Smooth muscle cell (in vitro differentiated cells): Measurements from ENCODE around the gene TSEN54. TPM values are rescaled to one million over a fixed set of nuclear protein-coding genes. Genes with fewer than 3 reads are reported as not detected.

Experiments used
- DNase-seq: peaks from one replicate; lab custom pipeline; 2025; ENCODE audit not compliant: unreplicated experiment; lab: John Stamatoyannopoulos, UW
- H2AFZ ChIP-seq: fragments of 200-600 bp; sonication (generic); 2 replicates; pipeline ENCODE4 v1.6.0; 2016; ENCODE audit warnings: antibody characterized with exemption, low read depth, mild to moderate bottlenecking
- H3F3A ChIP-seq: fragments of 200-600 bp; sonication (generic); 2 replicates; pipeline ENCODE4 v1.6.0; 2017; ENCODE audit warnings: antibody characterized with exemption, low read depth
- H3K27ac ChIP-seq: fragments of 200-600 bp; sonication (generic); 2 replicates; pipeline ENCODE4 v1.5.1; 2016; ENCODE audit warnings: low read depth, mild to moderate bottlenecking
- H3K27me3 ChIP-seq: fragments of 200-600 bp; sonication (generic); 2 replicates; pipeline ENCODE4 v1.6.1; 2016; ENCODE audit warnings: low read depth, mild to moderate bottlenecking
- H3K36me3 ChIP-seq: fragments of 200-600 bp; sonication (generic); 2 replicates; pipeline ENCODE4 v1.5.1; 2016; ENCODE audit warnings: low read depth
- H3K4me1 ChIP-seq: fragments of 200-600 bp; sonication (generic); 2 replicates; pipeline ENCODE4 v1.5.1; 2016; ENCODE audit warnings: low read depth
- H3K4me2 ChIP-seq: fragments of 200-600 bp; sonication (generic); 2 replicates; pipeline ENCODE4 v1.6.0; 2016; ENCODE audit warnings: mild to moderate bottlenecking
- H3K4me3 ChIP-seq: fragments of 200-600 bp; sonication (generic); 2 replicates; pipeline ENCODE4 v1.5.1; 2016; ENCODE audit warnings: mild to moderate bottlenecking
- H3K79me2 ChIP-seq: fragments of 200-600 bp; sonication (generic); 2 replicates; pipeline ENCODE4 v1.6.0; 2016; ENCODE audit warnings: low read depth, mild to moderate bottlenecking
- H3K9ac ChIP-seq: fragments of 200-600 bp; sonication (generic); 2 replicates; pipeline ENCODE4 v1.6.0; 2016; ENCODE audit warnings: low read depth
- H3K9me3 ChIP-seq: fragments of 200-600 bp; sonication (generic); replicated peaks from 2 replicates; pipeline ENCODE4 v1.5.1; 2016; ENCODE audit warnings: low read depth
- H4K20me1 ChIP-seq: fragments of 200-600 bp; sonication (generic); 2 replicates; pipeline ENCODE4 v1.6.0; 2016; ENCODE audit warnings: low read depth
- WGBS: methylation state at CpG from one replicate; pipeline ENCODE4 v1.1.7; 2016; ENCODE audit warnings: low lambda C conversion rate; 5-methylcytosine and 5-hydroxymethylcytosine counted together
- polyA plus RNA-seq: library from polyadenylated mRNA; unstranded; fragments of >200 nt; fragmentation: Nextera tagmentation; extraction: Ambion mirVana; gene quantifications from 2 replicates; pipeline ENCODE4 v1.2.1, GENCODE V29; 2016
- total RNA-seq: library from RNA; depleted of rRNA; stranded (reverse); fragments of >200 nt; gene quantifications from 2 replicates; pipeline ENCODE4 v1.2.3, GENCODE V29; 2014
- TF ChIP-seq, protein P1 (sequence below): fragments of 200-600 bp; sonication (generic); IDR thresholded peaks from 2 replicates; pipeline ENCODE4 v1.5.1; 2017; ENCODE audit warnings: borderline replicate concordance, mild to moderate bottlenecking, antibody characterized with exemption; ENCODE audit not compliant: insufficient read depth, poor library complexity, severe bottlenecking

TSEN54 gene
- total and polyA plus RNA-seq, 2 experiments from 2014 or later, result 15.1 TPM

DNA sequence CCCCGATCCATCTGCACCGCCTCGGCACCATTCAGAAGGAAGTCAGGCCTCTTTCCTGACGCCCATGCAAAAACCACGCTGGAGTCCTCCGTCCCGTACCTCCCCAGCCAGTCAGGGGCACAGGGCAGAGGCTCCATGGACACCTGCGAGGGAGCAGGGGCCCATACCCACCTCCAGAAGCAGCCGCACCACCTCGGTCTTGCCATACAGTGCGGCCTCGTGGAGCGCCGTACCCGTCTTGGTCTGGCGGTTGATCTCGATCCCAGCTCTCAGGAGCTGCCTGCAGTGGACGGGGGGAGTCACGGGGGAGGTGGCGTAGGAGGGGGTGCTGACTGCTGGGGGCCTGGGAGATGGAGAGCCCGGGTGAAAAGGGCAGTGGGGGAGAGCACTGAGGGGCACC is 10.2 kb upstream of the TSEN54 start:
- 98% methylated on average over 21 of the region's 21 CpGs for WGBS

DNA sequence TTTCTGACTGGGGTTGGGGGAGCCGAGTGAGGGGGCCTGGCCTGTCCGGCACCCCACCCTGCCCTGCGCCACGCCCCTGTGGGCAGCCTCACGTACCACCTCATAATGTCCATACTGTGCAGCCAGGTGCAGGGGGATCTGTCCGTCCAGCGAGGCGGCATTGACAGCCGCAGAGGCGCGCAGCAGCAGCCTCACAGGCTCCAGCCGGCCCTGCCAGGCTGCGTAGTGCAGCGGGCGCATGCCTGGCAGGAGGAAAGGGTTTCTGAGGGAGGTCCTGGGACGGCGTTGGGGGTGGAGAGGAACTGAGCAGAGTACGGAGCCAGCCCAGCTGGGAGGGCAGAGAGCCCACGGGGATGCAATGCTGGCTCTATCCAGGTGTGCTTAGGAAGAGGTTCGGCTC is 9.4 kb upstream of the TSEN54 start:
- H3K36me3 ChIP-seq, result no peaks in the 10 kb centered on the region
- no peak overlapping the region for H3K27ac ChIP-seq
- H3K4me2 ChIP-seq, result no peak overlapping the region
- H3K27me3 ChIP-seq, result no peaks in the 10 kb centered on the region
- H3K9ac ChIP-seq, result no peak overlapping the region
- H3K4me3 ChIP-seq, result no peak overlapping the region
- H4K20me1 ChIP-seq, result peaks cover 45% of the 10 kb centered on the region
- DNase-seq, result no peak
- TF ChIP-seq, protein P1, sequence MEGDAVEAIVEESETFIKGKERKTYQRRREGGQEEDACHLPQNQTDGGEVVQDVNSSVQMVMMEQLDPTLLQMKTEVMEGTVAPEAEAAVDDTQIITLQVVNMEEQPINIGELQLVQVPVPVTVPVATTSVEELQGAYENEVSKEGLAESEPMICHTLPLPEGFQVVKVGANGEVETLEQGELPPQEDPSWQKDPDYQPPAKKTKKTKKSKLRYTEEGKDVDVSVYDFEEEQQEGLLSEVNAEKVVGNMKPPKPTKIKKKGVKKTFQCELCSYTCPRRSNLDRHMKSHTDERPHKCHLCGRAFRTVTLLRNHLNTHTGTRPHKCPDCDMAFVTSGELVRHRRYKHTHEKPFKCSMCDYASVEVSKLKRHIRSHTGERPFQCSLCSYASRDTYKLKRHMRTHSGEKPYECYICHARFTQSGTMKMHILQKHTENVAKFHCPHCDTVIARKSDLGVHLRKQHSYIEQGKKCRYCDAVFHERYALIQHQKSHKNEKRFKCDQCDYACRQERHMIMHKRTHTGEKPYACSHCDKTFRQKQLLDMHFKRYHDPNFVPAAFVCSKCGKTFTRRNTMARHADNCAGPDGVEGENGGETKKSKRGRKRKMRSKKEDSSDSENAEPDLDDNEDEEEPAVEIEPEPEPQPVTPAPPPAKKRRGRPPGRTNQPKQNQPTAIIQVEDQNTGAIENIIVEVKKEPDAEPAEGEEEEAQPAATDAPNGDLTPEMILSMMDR, result no peak
- H3K79me2 ChIP-seq, result no peaks in the 10 kb centered on the region
- 97% methylated on average over 20 of the region's 20 CpGs for WGBS
- no peak overlapping the region for H2AFZ ChIP-seq
- no peaks in the 10 kb centered on the region for H3F3A ChIP-seq
- no peaks in the 10 kb centered on the region for H3K9me3 ChIP-seq
- no peaks in the 10 kb centered on the region for H3K4me1 ChIP-seq

More for the DNA sequence above, 10.2 kb upstream of the TSEN54 start:
- no peak overlapping the region for H3K27ac ChIP-seq
- H3K9me3 ChIP-seq, result no peaks in the 10 kb centered on the region
- DNase-seq, result no peak
- H3K36me3 ChIP-seq, result no peaks in the 10 kb centered on the region
- TF ChIP-seq, protein P1, result no peak
- H3F3A ChIP-seq, result no peaks in the 10 kb centered on the region
- H2AFZ ChIP-seq, result no peak overlapping the region
- H4K20me1 ChIP-seq, result peaks cover 38% of the 10 kb centered on the region
- H3K4me1 ChIP-seq, result no peaks in the 10 kb centered on the region
- H3K79me2 ChIP-seq, result no peaks in the 10 kb centered on the region
- no peak overlapping the region for H3K4me3 ChIP-seq
- no peaks in the 10 kb centered on the region for H3K27me3 ChIP-seq
- H3K9ac ChIP-seq, result no peak overlapping the region
- no peak overlapping the region for H3K4me2 ChIP-seq

DNA sequence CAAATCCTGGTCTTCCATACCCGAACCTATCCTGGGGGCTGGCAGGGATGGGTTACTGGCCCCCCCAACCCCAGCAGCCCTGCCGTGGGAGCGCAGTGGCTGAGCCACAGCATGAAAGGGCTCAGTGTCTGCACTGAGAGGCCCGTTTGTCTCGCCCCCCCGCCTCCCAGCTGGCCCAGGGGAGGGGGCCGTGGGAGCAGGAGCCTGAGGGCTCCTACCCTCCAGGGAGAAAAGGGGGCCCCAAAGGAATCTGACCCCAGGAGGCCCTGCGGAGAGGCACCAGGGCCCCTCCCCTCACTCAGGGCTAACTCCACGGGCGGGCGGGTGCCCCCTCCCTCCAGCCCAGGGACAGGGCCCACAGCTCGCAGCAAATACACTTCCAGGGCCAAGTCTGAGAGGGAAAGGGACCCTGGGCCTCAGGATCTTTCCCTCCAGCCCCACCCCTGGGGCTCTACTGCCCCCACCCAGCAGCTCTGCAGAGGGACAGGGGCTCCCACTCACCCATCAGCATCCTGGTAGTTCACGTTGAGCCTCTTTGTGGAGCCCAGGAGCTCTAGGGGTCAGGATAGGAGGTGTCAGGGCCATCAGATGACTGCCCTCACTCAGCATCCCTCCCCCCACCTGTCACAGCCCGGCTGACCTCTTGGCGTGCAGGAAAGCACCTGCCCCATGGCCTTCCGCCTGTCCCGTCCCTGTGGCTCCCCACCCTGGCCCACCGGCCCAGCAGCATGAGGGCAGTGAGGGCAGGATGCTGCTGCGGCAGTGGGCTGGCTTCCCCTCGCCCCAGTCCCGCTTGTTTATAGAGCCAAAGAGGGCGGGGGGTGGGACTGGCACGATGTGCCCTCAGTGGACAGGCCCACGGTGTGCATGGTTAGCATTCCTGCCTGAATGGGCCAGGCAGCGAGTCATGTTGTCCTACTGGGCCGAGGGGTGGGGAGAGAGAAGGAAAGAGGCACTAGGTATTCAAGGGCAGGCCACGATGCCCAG is 8.3 kb upstream of the TSEN54 start:
- no peak overlapping the region for H3K4me2 ChIP-seq
- DNase-seq, result no peak
- H4K20me1 ChIP-seq, result peaks cover 57% of the 10 kb centered on the region
- H3K4me1 ChIP-seq, result no peaks in the 10 kb centered on the region
- H3K4me3 ChIP-seq, result no peak overlapping the region
- 92% methylated on average over 23 of the region's 27 CpGs for WGBS
- H3K27ac ChIP-seq, result no peak overlapping the region
- H3K27me3 ChIP-seq, result no peaks in the 10 kb centered on the region
- H2AFZ ChIP-seq, result no peak overlapping the region
- no peak overlapping the region for H3K9ac ChIP-seq
- H3K36me3 ChIP-seq, result no peaks in the 10 kb centered on the region
- H3F3A ChIP-seq, result no peaks in the 10 kb centered on the region
- H3K9me3 ChIP-seq, result no peaks in the 10 kb centered on the region
- H3K79me2 ChIP-seq, result no peaks in the 10 kb centered on the region
- TF ChIP-seq, protein P1, result no peak

DNA sequence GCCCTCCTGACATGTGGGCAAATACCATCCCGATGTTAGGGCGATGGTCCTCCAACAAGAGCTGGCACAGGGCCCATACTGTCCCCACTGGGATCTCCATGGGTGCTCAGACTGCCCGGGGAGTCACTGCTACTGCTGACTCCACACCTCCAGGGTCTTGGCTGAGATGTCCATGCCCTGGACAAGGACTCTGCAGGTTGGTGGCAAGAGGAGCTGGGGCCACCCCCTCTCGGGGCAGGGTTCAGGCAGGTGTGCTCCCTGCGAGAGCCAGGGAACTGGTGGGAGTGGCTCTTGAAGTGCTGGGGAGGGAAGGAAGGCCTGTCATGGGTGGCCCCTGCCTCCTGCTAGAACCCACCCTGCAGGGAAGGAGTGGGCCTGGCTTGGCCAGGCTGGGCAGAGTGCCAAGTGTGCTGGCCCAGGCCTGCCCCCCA is 7.4 kb upstream of the TSEN54 start:
- H3K9ac ChIP-seq, result no peak overlapping the region
- no peaks in the 10 kb centered on the region for H3K9me3 ChIP-seq
- no peak overlapping the region for H2AFZ ChIP-seq
- no peak for DNase-seq
- H4K20me1 ChIP-seq, result peaks cover 66% of the 10 kb centered on the region
- TF ChIP-seq, protein P1, result no peak
- WGBS, result 88% methylated on average over 5 of the region's 5 CpGs
- H3F3A ChIP-seq, result no peaks in the 10 kb centered on the region
- peaks cover 3% of the 10 kb centered on the region for H3K4me1 ChIP-seq
- no peak overlapping the region for H3K4me2 ChIP-seq
- no peaks in the 10 kb centered on the region for H3K27me3 ChIP-seq
- H3K36me3 ChIP-seq, result no peaks in the 10 kb centered on the region
- no peak overlapping the region for H3K4me3 ChIP-seq
- no peak overlapping the region for H3K27ac ChIP-seq
- peaks cover 6% of the 10 kb centered on the region for H3K79me2 ChIP-seq
